ENCODE results near the gene GMDS.

DNA sequence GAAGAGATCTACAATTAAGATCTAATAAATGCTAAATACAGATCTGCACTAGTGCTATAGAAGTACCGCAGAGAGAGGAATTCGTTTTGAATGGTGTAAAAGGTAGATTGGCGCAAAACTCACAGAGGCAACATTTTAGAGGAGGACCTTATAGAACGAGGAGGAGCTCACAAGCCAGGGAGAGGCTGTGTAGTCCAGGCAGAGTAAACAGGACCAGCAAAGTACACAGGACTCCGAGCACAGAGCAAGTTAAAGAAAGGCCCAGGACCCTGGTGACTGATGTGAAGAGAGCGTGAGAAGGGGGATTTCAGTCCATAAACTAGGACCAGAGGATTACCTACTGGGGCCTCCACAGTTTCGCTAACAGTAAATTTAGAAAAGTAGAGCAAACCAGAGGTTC is 433.4 kb downstream of the GMDS start:
- TF ChIP-seq EZH2 (IDR thresholded peaks at IDR 0.05; ENCODE audit: low read length, missing control alignments), result no peak
- TF ChIP-seq, protein P1, sequence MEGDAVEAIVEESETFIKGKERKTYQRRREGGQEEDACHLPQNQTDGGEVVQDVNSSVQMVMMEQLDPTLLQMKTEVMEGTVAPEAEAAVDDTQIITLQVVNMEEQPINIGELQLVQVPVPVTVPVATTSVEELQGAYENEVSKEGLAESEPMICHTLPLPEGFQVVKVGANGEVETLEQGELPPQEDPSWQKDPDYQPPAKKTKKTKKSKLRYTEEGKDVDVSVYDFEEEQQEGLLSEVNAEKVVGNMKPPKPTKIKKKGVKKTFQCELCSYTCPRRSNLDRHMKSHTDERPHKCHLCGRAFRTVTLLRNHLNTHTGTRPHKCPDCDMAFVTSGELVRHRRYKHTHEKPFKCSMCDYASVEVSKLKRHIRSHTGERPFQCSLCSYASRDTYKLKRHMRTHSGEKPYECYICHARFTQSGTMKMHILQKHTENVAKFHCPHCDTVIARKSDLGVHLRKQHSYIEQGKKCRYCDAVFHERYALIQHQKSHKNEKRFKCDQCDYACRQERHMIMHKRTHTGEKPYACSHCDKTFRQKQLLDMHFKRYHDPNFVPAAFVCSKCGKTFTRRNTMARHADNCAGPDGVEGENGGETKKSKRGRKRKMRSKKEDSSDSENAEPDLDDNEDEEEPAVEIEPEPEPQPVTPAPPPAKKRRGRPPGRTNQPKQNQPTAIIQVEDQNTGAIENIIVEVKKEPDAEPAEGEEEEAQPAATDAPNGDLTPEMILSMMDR (conservative IDR thresholded peaks at IDR 0.05 in 1 of 2, IDR thresholded peaks at IDR 0.05 in 1 of 2; ENCODE audit: low read depth in 1 of 2, low read length in 2 of 2), result no peak

Data from fibroblast of lung (primary cell).